Thymus (tissue), 11 donors: ENCODE measurements around the gene CCDC174. TPM values are rescaled to one million over a fixed set of nuclear protein-coding genes. Genes with fewer than 3 reads are reported as not detected.
A peak's percentile ranks its signal among the peaks of the same experiment; 100 is the strongest.
"Not testable (repeated sequence)": the region's sequence is repeated elsewhere in the genome, so short reads cannot be mapped to it uniquely, and the experiment has no call there.

Experiments used
- DNase-seq, 9 donors: peaks; one replicate each; pipeline ENCODE4 v3.0.0-alpha.2; 2013; ENCODE audit warnings: low spot score in 9 of 9, low read depth in 6 of 9, missing footprints in 1 of 9
- H3K27ac ChIP-seq, 2 donors: one replicate each; pipeline ENCODE4 v1.5.1; 2013; ENCODE audit warnings: control low read depth in 1 of 2, low read depth in 1 of 2, low read length in 1 of 2, mild to moderate bottlenecking in 1 of 2, moderate library complexity in 1 of 2
- H3K27me3 ChIP-seq, 2 donors: one replicate each; pipeline ENCODE4 v1.5.1; 2013; ENCODE audit warnings: low read length in 1 of 2; ENCODE audit not compliant: control insufficient read depth in 2 of 2, insufficient read depth in 1 of 2
- H3K36me3 ChIP-seq, 2 donors: one replicate each; pipeline ENCODE4 v1.5.1; 2013; ENCODE audit warnings: low read length in 1 of 2, mild to moderate bottlenecking in 1 of 2, moderate library complexity in 1 of 2; ENCODE audit not compliant: control insufficient read depth in 2 of 2, insufficient read depth in 2 of 2
- H3K4me1 ChIP-seq, 2 donors: one replicate each; pipeline ENCODE4 v1.5.1; 2013; ENCODE audit warnings: low read length in 2 of 2; ENCODE audit not compliant: control insufficient read depth in 2 of 2, insufficient read depth in 2 of 2
- H3K4me3 ChIP-seq, 2 donors: one replicate each; pipeline ENCODE4 v1.5.1; 2013; ENCODE audit warnings: low read length in 2 of 2, control low read depth in 1 of 2, mild to moderate bottlenecking in 1 of 2
- H3K9me3 ChIP-seq, 2 donors: one replicate each; pipeline ENCODE4 v1.5.1; 2013; ENCODE audit warnings: low read length in 1 of 2, mild to moderate bottlenecking in 1 of 2; ENCODE audit not compliant: control insufficient read depth in 2 of 2, insufficient read depth in 1 of 2
- WGBS: extraction: QIAGEN DNeasy Blood & Tissue Kit; methylation state at CpG from one replicate; pipeline ENCODE4 v1.1.7; 2013; 5-methylcytosine and 5-hydroxymethylcytosine counted together
- polyA plus RNA-seq: library from polyadenylated mRNA; stranded (reverse); fragments of 200-250 nt; gene quantifications from one replicate; pipeline ENCODE4 v1.2.3, GENCODE V29; 2013
- total RNA-seq: library from RNA; stranded (reverse); fragments of 120-200 nt; gene quantifications from one replicate; pipeline ENCODE4 v1.2.4, GENCODE V29; 2013
- donor health status: healthy.

CCDC174 gene
- total and polyA plus RNA-seq, 2 donors: 19.9 to 24.1 TPM

DNA sequence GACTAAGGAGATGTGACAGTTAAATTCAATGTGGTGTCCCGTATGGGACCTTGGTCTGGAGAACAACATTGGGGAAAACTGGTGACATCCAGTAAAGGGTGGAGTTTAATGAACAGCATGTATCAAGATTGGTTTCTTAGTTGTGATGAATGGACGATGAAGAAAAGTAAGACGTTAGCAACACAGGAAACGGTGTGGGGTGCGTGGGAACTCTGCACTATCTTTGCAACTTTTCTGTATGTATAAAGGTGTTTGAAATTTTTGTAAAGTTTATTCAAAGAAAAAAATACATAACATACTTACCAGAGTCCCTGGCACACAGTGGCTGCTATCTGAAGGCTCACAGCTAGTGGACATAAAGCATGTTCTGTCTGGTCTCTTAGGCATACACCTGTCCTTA is 6.1 kb upstream of the CCDC174 start:
- Histone ChIP-seq H3K36me3 (no peaks in the 10 kb centered on the region), H3K9me3 (no peaks in the 10 kb centered on the region), H3K27me3 (peaks cover 3 to 18% of the 10 kb centered on the region in 2 donors), H3K27ac (no peak overlapping the region), H3K4me3 (no peak overlapping the region), H3K4me1 (peaks cover 0 to 3% of the 10 kb centered on the region in 2 donors)
- 85% methylated on average over 5 of the region's 5 CpGs for WGBS
- no peak for DNase-seq

- H3K27me3 ChIP-seq: peaks cover 2 to 12% of the 10 kb centered on the region in 2 donors
- H3K9me3 ChIP-seq: peaks cover 0 to 2% of the 10 kb centered on the region in 2 donors
- peaks cover 0 to 10% of the 10 kb centered on the region in 2 donors for H3K4me1 ChIP-seq
- H3K36me3 ChIP-seq: no peaks in the 10 kb centered on the region
- 88% methylated on average over 6 of the region's 6 CpGs for WGBS
- no peak overlapping the region for H3K4me3 ChIP-seq
- no peak for DNase-seq
- H3K27ac ChIP-seq: no peak overlapping the region
Observed at GRCh38 chr3:14646131-14646573, 5.4 kb upstream of the CCDC174 start.

GRCh38 chr3:14646589-14647413 is 4.8 kb upstream of the CCDC174 start:
- DNase-seq: no peak
- H3K27ac ChIP-seq: no peak overlapping the region
- H3K36me3 ChIP-seq: no peaks in the 10 kb centered on the region
- H3K9me3 ChIP-seq: peaks cover 0 to 2% of the 10 kb centered on the region in 2 donors
- no peak overlapping the region for H3K4me3 ChIP-seq
- peaks cover 0 to 7% of the 10 kb centered on the region in 2 donors for H3K27me3 ChIP-seq
- 95% methylated on average over 9 of the region's 9 CpGs for WGBS
- H3K4me1 ChIP-seq: peaks cover 0 to 10% of the 10 kb centered on the region in 2 donors

DNA sequence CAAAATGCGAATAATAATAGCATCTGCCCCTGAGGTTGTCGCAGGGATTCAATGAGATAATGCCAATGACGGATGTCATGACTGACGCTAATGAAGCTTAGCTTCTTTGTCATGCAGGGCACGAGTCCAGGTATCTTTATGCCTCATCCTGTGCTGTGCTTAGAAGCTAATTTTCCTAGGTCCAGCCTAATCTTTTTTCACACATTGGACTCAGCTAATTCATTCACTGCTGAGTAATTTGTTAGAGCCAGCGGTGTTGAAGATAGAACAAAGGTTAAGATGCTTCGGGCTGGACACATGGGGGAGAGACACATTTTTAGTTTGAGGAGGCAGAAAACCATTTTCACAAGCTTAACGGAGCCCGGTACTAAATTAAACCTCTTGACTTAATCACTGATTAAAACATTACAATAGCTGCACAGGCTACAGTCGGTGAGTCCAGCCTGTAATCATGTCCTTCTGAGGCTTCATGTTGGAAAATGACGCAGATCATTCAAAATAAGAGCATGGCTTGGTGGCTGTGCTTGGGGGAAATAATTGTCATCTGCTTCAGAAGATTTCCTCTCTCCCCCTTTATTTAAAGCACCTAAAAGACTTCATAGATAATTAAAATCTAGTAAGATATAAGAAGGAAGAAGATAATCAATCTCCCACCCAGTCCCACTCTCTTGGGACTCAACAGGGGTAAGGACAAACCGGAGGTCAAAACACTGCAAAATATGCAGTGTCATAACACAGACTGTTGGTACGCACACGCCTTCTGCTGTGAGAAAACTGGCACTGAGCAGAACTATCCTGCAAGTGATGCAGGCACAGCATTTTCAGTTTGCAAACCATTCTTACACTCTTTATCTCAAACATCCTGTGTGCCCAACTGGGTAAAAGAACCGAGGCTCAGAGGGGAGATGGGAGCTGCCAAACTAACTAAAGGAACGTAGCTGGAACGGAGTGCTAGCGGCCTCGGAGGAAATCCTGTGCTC is 3.3 kb upstream of the CCDC174 start:
- Histone ChIP-seq H3K36me3 (no peaks in the 10 kb centered on the region), H3K27ac (no peak overlapping the region), H3K9me3 (peaks cover 0 to 2% of the 10 kb centered on the region in 2 donors), H3K4me1 (peaks cover 7 to 19% of the 10 kb centered on the region in 2 donors), H3K4me3 (no peak overlapping the region), H3K27me3 (peaks cover 0 to 6% of the 10 kb centered on the region in 2 donors)
- 69% methylated on average over 19 of the region's 19 CpGs for WGBS
- DNase-seq: peak in 1 of 9 donors; percentile 6

GRCh38 chr3:14649466-14649865 is 2.1 kb upstream of the CCDC174 start:
- DNase-seq: no peak
- Histone ChIP-seq H3K9me3 (peaks cover 0 to 2% of the 10 kb centered on the region in 2 donors), H3K27me3 (no peaks in the 10 kb centered on the region), H3K36me3 (no peaks in the 10 kb centered on the region), H3K4me3 (no peak overlapping the region), H3K4me1 (peaks cover 11 to 19% of the 10 kb centered on the region in 2 donors), H3K27ac (no peak overlapping the region)
- 99% methylated on average over 2 of the region's 2 CpGs for WGBS

DNA sequence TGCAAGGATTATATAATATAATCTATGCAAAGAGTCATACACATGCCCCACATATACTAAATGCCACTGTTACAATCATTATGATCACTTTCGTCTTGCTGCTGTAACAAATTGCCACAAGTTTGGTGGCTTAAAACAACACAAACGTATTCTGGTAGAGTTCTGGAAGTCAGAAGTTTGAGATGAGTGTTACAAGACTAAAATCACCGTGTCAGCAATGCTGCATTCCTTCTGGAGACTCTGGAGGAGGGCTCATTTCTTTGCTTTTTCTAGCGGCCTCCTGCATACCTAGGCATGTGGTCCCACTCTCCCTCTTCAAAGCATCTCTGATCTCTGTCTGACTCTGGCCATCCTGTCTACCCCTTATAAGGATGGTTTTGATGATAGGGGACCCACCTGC is 1.4 kb upstream of the CCDC174 start:
- H3K9me3 ChIP-seq: peaks cover 0 to 2% of the 10 kb centered on the region in 2 donors
- H3K4me1 ChIP-seq: peaks cover 11 to 19% of the 10 kb centered on the region in 2 donors
- no peaks in the 10 kb centered on the region for H3K27me3 ChIP-seq
- no peak overlapping the region for H3K27ac ChIP-seq
- no peak overlapping the region for H3K4me3 ChIP-seq
- DNase-seq: peak in 1 of 9 donors; percentile 3
- 93% methylated on average over 4 of the region's 4 CpGs for WGBS
- peaks cover 4% of the 10 kb centered on the region in 2 donors for H3K36me3 ChIP-seq

- peak overlapping the region; percentile 68 to 88 for H3K4me3 ChIP-seq
- H3K9me3 ChIP-seq, H3K27me3 ChIP-seq, DNase-seq, H3K27ac ChIP-seq: not testable (repeated sequence)
- peaks cover 11 to 25% of the 10 kb centered on the region in 2 donors for H3K36me3 ChIP-seq
- 92% methylated on average over 21 of the region's 21 CpGs for WGBS
- peaks cover 11 to 19% of the 10 kb centered on the region in 2 donors for H3K4me1 ChIP-seq
Observed at GRCh38 chr3:14652360-14652907, 872 bp downstream of the CCDC174 start.

- Histone ChIP-seq H3K27me3 (no peaks in the 10 kb centered on the region), H3K9me3 (no peaks in the 10 kb centered on the region), H3K36me3 (peaks cover 57 to 74% of the 10 kb centered on the region in 2 donors), H3K4me3 (no peak overlapping the region), H3K27ac (no peak overlapping the region), H3K4me1 (peaks cover 3 to 6% of the 10 kb centered on the region in 2 donors)
- no peak for DNase-seq
- 95% methylated on average over 2 of the region's 2 CpGs for WGBS
Observed at GRCh38 chr3:14657579-14657978, 6.0 kb downstream of the CCDC174 start.
